K562 (cell line): ENCODE results near the gene DEFB124. TPM values are rescaled to one million over a fixed set of nuclear protein-coding genes. Genes with fewer than 3 reads are reported as not detected.
A peak's percentile ranks its signal among the peaks of the same experiment; 100 is the strongest.

Source experiments
- CUX1 ChIP-seq: fragments of 200-800 bp; sonication (Bioruptor generic); IDR thresholded peaks from 2 replicates; pipeline ENCODE4 v1.6.1; 2016; ENCODE audit warnings: missing genetic modification characterization, missing compliant biosample characterization
- FIP1L1 ChIP-seq: fragments of 200-400 bp; formaldehyde crosslinking; IDR thresholded peaks from 2 replicates; pipeline ENCODE4 v1.6.1; 2018; ENCODE audit warnings: mild to moderate bottlenecking, low read depth, low read length; ENCODE audit not compliant: poor library complexity, severe bottlenecking
- HMGN3 ChIP-seq: IDR thresholded peaks from 2 replicates; pipeline ENCODE4 v1.6.1; 2011; ENCODE audit warnings: borderline replicate concordance, low read depth, mild to moderate bottlenecking, mixed read lengths, low read length; ENCODE audit not compliant: insufficient read length; ENCODE audit errors: extremely low read depth
- PTTG1 ChIP-seq: fragments of 450-650 bp; IDR thresholded peaks from 2 replicates; pipeline ENCODE4 v1.6.1; 2016; ENCODE audit warnings: low read depth, mild to moderate bottlenecking, missing genetic modification characterization, missing compliant biosample characterization
- SMARCC2 ChIP-seq: fragments of 450-650 bp; IDR thresholded peaks from 2 replicates; pipeline ENCODE4 v1.6.1; 2017; ENCODE audit warnings: antibody characterized with exemption, moderate library complexity, mild to moderate bottlenecking, low read depth
- TEAD1 ChIP-seq, 2 experiments: fragments of 450-650 bp in 1 of 2; sonication (generic) in 1 of 2; formaldehyde crosslinking; IDR thresholded peaks; 2 replicates each; pipeline versions ENCODE4 v1.4.0 to v1.8.0; 2020 to 2022; ENCODE audit warnings: mild to moderate bottlenecking in 2 of 2, missing genetic modification reagents in 1 of 2
- ZBTB40 ChIP-seq, 2 experiments: fragments of 450-650 bp in 1 of 2; sonication (generic) in 1 of 2; formaldehyde crosslinking in 1 of 2; IDR thresholded peaks; 2 replicates each; pipeline versions ENCODE4 v1.7.1 to v1.9.0; 2016 to 2022; ENCODE audit warnings: inconsistent platforms in 1 of 2, mild to moderate bottlenecking in 1 of 2, missing genetic modification reagents in 1 of 2
- polyA plus RNA-seq, 8 experiments: library from polyadenylated mRNA; depleted of rRNA in 4 of 8; stranded (reverse) in 5 of 8; unstranded in 3 of 8; fragments of >200 nt; fragmentation: Nextera tagmentation in 2 of 8; fragmentation: Illumina TruSeq in 1 of 8; extraction: Ambion mirVana in 2 of 8; extraction: Trizol in 1 of 8; gene quantifications; 2 replicates each; pipeline versions ENCODE4 v1.2.1 to v1.2.3, GENCODE V29; 2011 to 2014; ENCODE audit warnings: inconsistent platforms in 1 of 8, missing spikeins in 1 of 8
- total RNA-seq, 7 experiments: library from RNA; depleted of rRNA in 6 of 7; stranded (reverse); fragments of >200 nt in 6 of 7; fragmentation: Illumina TruSeq in 2 of 7; extraction: Trizol in 2 of 7; gene quantifications; 2 replicates each; pipeline versions ENCODE4 v1.2.1 to v1.2.3, GENCODE V29; 2011 to 2021; ENCODE audit warnings: low replicate concordance in 1 of 7

The DEFB124 gene
- total and polyA plus RNA-seq, 9 of the 15 experiments (the other 6 are each of a cell fraction or from before 2014, with no cell fraction given): not detected

- TF ChIP-seq CUX1 (CRISPR knock-in tag) (peak; percentile 91; the same call in 1 of the 2 replicates), TEAD1 (CRISPR knock-in tag; IDR thresholded peaks at IDR 0.05) (peak in 1 of 2 experiments; percentile 81; a peak in 2 of 4 replicates), SMARCC2 (no peak), FIP1L1 (peak; percentile 75), ZBTB40 (IDR thresholded peaks at IDR 0.05) (peak; percentile 83), ZBTB40 (CRISPR knock-in tag; IDR thresholded peaks at IDR 0.05) (no peak), PTTG1 (no peak), HMGN3 (peak; percentile 87)
These were observed 39.5 kb upstream of the DEFB124 start, which contains the start of gene HM13 (continued) for GRCh38 chr20:31514154-31515071.
